K562 (cell line): ENCODE results near the gene RELA. TPM values are rescaled to one million over a fixed set of nuclear protein-coding genes. Genes with fewer than 3 reads are reported as not detected.
A peak's percentile ranks its signal among the peaks of the same experiment; 100 is the strongest.

Source experiments
- CC2D1A ChIP-seq: fragments of 450-650 bp; IDR thresholded peaks from 2 replicates; pipeline ENCODE4 v1.6.1; 2017; ENCODE audit warnings: mild to moderate bottlenecking
- HIVEP1 ChIP-seq: fragments of 250-450 bp; sonication (Bioruptor Pico); IDR thresholded peaks from 2 replicates; pipeline ENCODE4 v1.4.0; 2020; ENCODE audit warnings: mild to moderate bottlenecking
- KLF13 ChIP-seq: fragments of 450-650 bp; IDR thresholded peaks from 2 replicates; pipeline ENCODE4 v1.6.1; 2016; ENCODE audit warnings: missing genetic modification characterization, low read depth, mild to moderate bottlenecking, missing compliant biosample characterization, moderate library complexity, borderline replicate concordance
- MCM2 ChIP-seq: fragments of 450-650 bp; IDR thresholded peaks from 2 replicates; pipeline ENCODE4 v1.6.1; 2017; ENCODE audit warnings: low read depth, mild to moderate bottlenecking
- NFYB ChIP-seq: IDR thresholded peaks from 2 replicates; pipeline ENCODE4 v1.6.1; 2011; ENCODE audit warnings: mild to moderate bottlenecking, moderate library complexity; ENCODE audit not compliant: insufficient read length; ENCODE audit errors: extremely low read depth
- RBBP5 ChIP-seq: fragments of 200-600 bp; sonication (generic); IDR thresholded peaks from 2 replicates; pipeline ENCODE4 v1.6.1; 2012; ENCODE audit warnings: borderline replicate concordance, mild to moderate bottlenecking, low read length, control low read depth, inconsistent platforms; ENCODE audit not compliant: insufficient read depth, poor library complexity, severe bottlenecking
- SP1 ChIP-seq: sonication (generic); formaldehyde crosslinking; IDR thresholded peaks from 2 replicates; pipeline ENCODE4 v1.8.1; 2022; ENCODE audit warnings: mild to moderate bottlenecking, missing genetic modification reagents
- SRF ChIP-seq, 2 experiments: fragments of 250-450, 450-650 bp in 1 of 2; sonication (Bioruptor Pico) in 1 of 2; sonication (generic) in 1 of 2; formaldehyde crosslinking; IDR thresholded peaks; 2 replicates each; pipeline versions ENCODE4 v1.5.0 to v1.5.1; 2020 to 2022; ENCODE audit warnings: mild to moderate bottlenecking in 1 of 2, missing genetic modification reagents in 1 of 2
- THRAP3 ChIP-seq: fragments of 450-650 bp; IDR thresholded peaks from 2 replicates; pipeline ENCODE4 v1.6.1; 2016; ENCODE audit warnings: mild to moderate bottlenecking, inconsistent platforms, borderline replicate concordance
- U2AF2 ChIP-seq: fragments of 200-400 bp; formaldehyde crosslinking; optimal IDR thresholded peaks from 2 replicates; pipeline ENCODE3; 2017; ENCODE audit warnings: low read depth, mild to moderate bottlenecking, low read length
- XRCC4 ChIP-seq: IDR thresholded peaks from one replicate; pipeline ENCODE4 v1.6.1; 2011; ENCODE audit not compliant: insufficient read depth, insufficient read length; ENCODE audit errors: extremely low read depth
- ZC3H4 ChIP-seq: sonication (generic); formaldehyde crosslinking; IDR thresholded peaks from 2 replicates; pipeline ENCODE4 v1.9.0; 2021; ENCODE audit warnings: missing genetic modification reagents, borderline replicate concordance
- ZC3H8 ChIP-seq: fragments of 450-650 bp; IDR thresholded peaks from 2 replicates; pipeline ENCODE4 v1.6.1; 2017
- ZNF408 ChIP-seq: fragments of 250-450 bp; sonication (Bioruptor Pico); IDR thresholded peaks from 2 replicates; pipeline ENCODE4 v1.4.0; 2020; ENCODE audit warnings: low read depth, mild to moderate bottlenecking, moderate library complexity
- ZNF589 ChIP-seq: fragments of 200-800 bp; sonication (Bioruptor generic); IDR thresholded peaks from 2 replicates; pipeline ENCODE4 v1.6.1; 2016; ENCODE audit warnings: low read depth, missing genetic modification characterization, missing compliant biosample characterization
- polyA plus RNA-seq, 8 experiments: library from polyadenylated mRNA; depleted of rRNA in 4 of 8; stranded (reverse) in 5 of 8; unstranded in 3 of 8; fragments of >200 nt; fragmentation: Nextera tagmentation in 2 of 8; fragmentation: Illumina TruSeq in 1 of 8; extraction: Ambion mirVana in 2 of 8; extraction: Trizol in 1 of 8; gene quantifications; 2 replicates each; pipeline versions ENCODE4 v1.2.1 to v1.2.3, GENCODE V29; 2011 to 2014; ENCODE audit warnings: inconsistent platforms in 1 of 8, missing spikeins in 1 of 8
- total RNA-seq, 7 experiments: library from RNA; depleted of rRNA in 6 of 7; stranded (reverse); fragments of >200 nt in 6 of 7; fragmentation: Illumina TruSeq in 2 of 7; extraction: Trizol in 2 of 7; gene quantifications; 2 replicates each; pipeline versions ENCODE4 v1.2.1 to v1.2.3, GENCODE V29; 2011 to 2021; ENCODE audit warnings: low replicate concordance in 1 of 7
- TF ChIP-seq, protein P1 (sequence below): fragments of 450-650 bp; IDR thresholded peaks from 2 replicates; pipeline ENCODE4 v1.6.1; 2017; ENCODE audit warnings: mild to moderate bottlenecking, moderate library complexity
- TF ChIP-seq, protein P2 (sequence below), 2 experiments: fragments of 450-650 bp in 1 of 2; sonication (generic) in 1 of 2; formaldehyde crosslinking in 1 of 2; IDR thresholded peaks; 2 replicates each; pipeline versions ENCODE4 v1.7.1 to v1.9.0; 2016 to 2022; ENCODE audit warnings: inconsistent platforms in 1 of 2, mild to moderate bottlenecking in 1 of 2, missing genetic modification reagents in 1 of 2

The RELA gene
- total and polyA plus RNA-seq, 9 of the 15 experiments (the other 6 are each of a cell fraction or from before 2014, with no cell fraction given): 6.0 to 67.4 (median 20.6) TPM

DNA sequence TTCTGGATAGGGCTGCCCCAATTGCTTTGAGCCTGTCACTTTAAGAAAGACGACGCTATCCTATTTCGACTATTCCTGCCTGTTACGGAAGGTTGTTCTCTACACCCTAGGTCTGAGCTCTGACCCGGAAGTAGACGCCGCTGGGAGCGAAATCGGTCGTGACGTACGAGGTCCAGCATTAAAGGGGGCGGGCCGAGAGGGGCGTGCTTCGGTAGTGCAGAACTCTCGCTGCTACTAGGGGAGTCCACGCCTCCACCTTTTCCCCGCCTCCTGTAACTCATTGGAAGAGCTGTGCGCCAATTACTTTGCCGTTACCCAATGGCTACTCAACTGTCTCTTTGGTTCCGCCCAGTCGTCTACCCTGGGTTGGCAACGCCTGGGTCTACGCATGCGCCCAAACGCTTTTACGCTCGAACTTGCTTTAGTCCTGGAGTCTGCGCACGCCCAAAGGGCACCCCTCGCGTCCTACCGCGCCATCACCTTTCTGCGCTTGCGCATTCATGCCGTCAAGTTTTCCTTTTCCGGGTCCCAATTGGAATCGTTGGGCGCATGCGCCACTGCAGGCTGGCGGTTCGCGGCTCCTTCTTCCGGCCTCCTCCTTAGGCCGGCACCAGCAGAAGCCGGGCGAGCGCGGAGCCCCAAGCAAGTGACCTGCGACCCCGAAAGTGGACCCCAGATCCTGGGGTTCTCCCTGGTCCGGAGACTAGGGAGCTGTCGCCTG, 47.3 kb downstream of the RELA start, which contains the start of gene PCNX3 (continued):
- TF ChIP-seq, protein P1, sequence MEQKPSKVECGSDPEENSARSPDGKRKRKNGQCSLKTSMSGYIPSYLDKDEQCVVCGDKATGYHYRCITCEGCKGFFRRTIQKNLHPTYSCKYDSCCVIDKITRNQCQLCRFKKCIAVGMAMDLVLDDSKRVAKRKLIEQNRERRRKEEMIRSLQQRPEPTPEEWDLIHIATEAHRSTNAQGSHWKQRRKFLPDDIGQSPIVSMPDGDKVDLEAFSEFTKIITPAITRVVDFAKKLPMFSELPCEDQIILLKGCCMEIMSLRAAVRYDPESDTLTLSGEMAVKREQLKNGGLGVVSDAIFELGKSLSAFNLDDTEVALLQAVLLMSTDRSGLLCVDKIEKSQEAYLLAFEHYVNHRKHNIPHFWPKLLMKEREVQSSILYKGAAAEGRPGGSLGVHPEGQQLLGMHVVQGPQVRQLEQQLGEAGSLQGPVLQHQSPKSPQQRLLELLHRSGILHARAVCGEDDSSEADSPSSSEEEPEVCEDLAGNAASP: no peak
- TF ChIP-seq ZNF589 (CRISPR knock-in tag) (no peak), ZC3H4 (CRISPR knock-in tag) (no peak), NFYB (peak; percentile 99), MCM2 (no peak), CC2D1A (no peak), U2AF2 (no peak), ZC3H8 (no peak), KLF13 (peak; percentile 85; the same call in 1 of the 2 replicates), RBBP5 (peak; percentile 66), SP1 (CRISPR knock-in tag) (peak; percentile 99), SRF (CRISPR knock-in tag; IDR thresholded peaks at IDR 0.05) (0 out of 4 replicates have a peak, but pooled peaks of 1 of the 2 experiments have one; percentile 68), HIVEP1 (0 out of 2 replicates have a peak, but pooled peaks have one; percentile 20), THRAP3 (no peak), XRCC4 (no peak), ZNF408 (no peak)
- TF ChIP-seq, protein P2, sequence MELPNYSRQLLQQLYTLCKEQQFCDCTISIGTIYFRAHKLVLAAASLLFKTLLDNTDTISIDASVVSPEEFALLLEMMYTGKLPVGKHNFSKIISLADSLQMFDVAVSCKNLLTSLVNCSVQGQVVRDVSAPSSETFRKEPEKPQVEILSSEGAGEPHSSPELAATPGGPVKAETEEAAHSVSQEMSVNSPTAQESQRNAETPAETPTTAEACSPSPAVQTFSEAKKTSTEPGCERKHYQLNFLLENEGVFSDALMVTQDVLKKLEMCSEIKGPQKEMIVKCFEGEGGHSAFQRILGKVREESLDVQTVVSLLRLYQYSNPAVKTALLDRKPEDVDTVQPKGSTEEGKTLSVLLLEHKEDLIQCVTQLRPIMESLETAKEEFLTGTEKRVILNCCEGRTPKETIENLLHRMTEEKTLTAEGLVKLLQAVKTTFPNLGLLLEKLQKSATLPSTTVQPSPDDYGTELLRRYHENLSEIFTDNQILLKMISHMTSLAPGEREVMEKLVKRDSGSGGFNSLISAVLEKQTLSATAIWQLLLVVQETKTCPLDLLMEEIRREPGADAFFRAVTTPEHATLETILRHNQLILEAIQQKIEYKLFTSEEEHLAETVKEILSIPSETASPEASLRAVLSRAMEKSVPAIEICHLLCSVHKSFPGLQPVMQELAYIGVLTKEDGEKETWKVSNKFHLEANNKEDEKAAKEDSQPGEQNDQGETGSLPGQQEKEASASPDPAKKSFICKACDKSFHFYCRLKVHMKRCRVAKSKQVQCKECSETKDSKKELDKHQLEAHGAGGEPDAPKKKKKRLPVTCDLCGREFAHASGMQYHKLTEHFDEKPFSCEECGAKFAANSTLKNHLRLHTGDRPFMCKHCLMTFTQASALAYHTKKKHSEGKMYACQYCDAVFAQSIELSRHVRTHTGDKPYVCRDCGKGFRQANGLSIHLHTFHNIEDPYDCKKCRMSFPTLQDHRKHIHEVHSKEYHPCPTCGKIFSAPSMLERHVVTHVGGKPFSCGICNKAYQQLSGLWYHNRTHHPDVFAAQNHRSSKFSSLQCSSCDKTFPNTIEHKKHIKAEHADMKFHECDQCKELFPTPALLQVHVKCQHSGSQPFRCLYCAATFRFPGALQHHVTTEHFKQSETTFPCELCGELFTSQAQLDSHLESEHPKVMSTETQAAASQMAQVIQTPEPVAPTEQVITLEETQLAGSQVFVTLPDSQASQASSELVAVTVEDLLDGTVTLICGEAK (IDR thresholded peaks at IDR 0.05): peak; percentile 96
- TF ChIP-seq, protein P2 (CRISPR knock-in tag; IDR thresholded peaks at IDR 0.05): no peak
